HG02610 (cell line): ENCODE measurements around the gene PRKACG.
A peak's percentile ranks its signal among the peaks of the same experiment; 100 is the strongest.

Experiments
- ATAC-seq: cut with Tn5 transposase; IDR thresholded peaks from one replicate; pipeline ENCODE4 v1.9.1; 2021; ENCODE audit warnings: mild to moderate bottlenecking, moderate library complexity; ENCODE audit not compliant: unreplicated experiment

Gene PRKACG

GRCh38 chr9:68983522-68984424 lies 30.1 kb downstream of the PRKACG start:
- peak; percentile 36 for ATAC-seq

- ATAC-seq: peak; percentile 22
Measured at GRCh38 chr9:68983008-68983411, 30.9 kb downstream of the PRKACG start.

DNA sequence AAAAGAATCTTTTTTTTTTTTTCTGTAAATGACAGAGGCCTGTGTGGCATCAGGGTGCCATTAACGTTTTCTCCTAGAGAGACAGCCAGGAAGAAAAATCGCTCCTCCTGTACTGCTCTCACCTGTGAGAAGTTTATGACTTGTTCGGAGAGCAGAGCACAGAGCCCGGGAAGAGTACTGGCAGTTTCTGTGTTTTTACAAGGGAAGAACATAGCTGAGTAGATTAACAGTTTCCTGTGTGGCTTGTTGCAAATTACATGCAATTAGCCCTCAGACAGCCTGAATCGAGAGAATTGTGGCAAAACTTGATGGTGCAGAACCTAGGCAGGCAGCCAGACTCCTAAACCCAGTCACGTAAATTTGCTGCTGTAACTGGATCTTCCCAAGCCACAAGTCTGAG lies 32.1 kb downstream of the PRKACG start:
- peak; percentile 64 for ATAC-seq

DNA sequence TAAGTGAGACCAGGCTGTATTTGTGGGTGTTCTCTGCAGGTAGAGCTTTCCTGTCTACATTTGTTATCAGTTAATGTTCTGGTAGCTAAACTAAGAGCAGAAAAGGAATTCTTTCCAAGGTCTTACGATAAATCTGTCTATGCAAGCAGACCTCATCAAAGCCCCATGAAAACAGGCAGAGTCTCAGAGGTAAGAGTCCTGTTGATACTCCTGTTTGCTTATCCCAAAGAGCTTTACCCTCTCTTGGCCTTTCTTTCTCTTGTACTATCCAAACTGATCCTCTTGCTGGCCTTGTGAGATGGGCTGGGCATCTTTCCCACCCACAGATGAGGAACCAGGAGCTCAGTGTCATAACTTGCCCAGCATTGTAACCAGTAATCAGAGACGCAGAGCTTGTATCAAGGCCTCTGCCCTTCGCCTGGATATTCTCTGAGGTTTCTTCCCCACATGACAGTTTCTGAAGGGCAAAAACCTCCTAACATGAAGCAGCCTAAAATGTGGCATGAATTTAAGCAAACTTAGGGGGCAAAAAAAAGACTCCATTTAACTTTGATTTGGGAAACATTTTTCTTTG lies 33.5 kb downstream of the PRKACG start:
- ATAC-seq: no peak

DNA sequence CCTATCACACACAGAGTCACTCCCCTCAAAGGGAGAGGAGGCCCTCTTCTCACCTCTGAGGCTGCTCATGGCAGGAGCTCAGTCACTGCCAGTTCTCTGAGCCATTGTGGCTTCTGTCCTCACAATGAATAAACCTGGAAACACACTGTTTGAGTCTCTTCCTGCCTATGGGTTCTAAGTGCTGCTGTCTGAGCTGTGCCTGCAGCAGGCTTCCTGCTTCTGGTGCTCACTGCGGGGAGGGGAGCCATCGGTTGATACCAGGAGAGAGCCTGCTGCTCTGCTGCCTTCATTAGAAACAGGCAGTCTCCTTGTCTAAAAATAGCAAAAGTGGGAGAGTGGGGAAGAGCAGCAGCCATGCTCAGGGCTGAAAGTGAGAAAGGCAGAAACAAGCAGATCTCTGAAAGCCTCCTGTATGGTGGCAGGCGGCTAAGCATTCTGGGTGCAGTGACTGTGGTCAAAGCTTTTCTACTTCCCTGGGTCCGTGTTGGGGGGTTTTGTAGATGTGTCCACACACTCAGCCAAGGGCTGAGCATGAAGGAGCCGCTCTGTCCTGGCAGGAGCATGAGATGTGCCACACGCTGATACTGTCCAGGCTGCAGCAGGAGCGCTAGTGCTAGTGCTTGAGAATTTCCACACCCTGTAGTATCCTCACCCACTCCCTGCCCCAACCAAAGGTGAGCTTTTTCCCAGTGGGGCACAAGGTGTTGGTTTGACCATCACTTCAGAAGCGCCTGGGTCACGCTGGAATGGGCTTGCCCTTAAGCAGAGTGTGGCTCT lies 34.2 kb downstream of the PRKACG start:
- peak; percentile 26 for ATAC-seq

GRCh38 chr9:68978501-68978900 lies 35.4 kb downstream of the PRKACG start:
- no peak for ATAC-seq

DNA sequence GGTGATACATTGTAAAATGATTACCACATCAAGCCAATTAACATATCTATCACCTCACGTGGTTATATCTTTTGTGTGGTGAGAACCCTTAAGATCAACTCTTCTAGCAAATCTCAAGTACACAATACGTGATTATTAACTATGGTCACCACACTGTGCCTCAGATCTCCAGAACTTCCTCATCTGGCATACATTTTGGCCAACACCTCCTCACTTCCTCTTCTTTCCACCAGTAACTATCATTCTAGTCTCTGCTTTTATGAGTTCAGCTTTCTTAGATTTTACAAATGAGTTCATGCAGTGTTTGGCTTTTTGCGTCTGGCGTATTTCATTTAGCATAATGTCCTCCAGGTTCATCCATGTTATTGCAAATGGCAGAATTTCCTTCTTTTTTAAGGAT lies 35.8 kb downstream of the PRKACG start:
- no peak for ATAC-seq

- ATAC-seq: no peak
Measured at GRCh38 chr9:68975365-68976043, 38.4 kb downstream of the PRKACG start.

DNA sequence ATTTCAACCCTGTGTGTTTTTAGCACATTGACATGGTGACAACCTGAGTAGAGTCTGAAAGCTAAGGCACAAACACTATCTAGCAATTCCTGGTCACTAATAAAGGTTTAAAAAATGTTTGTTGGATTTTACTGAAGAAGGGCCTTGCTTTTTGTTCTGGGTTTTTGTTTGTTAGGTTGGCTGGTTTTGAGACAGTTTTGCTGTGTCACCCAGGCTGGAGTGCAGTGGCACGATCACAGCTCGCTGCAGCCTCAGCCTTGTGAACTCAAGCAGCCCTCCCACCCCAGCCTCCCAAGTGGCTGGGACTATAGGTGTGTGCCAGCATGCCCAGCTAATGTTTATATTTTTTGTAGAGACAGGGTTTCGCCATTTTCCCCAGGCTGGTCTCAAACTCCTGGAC lies 39.0 kb downstream of the PRKACG start:
- ATAC-seq: no peak

DNA sequence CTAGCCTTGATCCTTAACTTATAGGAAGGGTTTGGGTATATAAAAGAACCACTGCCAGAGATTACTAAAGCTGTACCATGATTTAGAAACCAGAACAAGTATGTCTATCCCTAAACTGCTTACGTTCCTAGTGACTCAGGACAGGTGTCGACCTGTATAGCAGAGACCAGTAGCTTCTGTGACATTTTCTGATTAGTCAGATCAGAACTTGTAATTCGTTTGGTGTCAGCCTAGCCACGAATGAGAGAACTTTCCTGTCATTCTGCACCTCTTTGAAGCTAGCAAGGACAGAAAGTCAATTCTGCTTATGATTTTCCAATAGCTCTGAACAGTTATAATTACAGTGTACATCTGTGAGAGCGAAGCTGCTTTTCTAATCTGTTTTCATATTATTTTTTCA lies 39.5 kb downstream of the PRKACG start:
- ATAC-seq: peak; percentile 96

DNA sequence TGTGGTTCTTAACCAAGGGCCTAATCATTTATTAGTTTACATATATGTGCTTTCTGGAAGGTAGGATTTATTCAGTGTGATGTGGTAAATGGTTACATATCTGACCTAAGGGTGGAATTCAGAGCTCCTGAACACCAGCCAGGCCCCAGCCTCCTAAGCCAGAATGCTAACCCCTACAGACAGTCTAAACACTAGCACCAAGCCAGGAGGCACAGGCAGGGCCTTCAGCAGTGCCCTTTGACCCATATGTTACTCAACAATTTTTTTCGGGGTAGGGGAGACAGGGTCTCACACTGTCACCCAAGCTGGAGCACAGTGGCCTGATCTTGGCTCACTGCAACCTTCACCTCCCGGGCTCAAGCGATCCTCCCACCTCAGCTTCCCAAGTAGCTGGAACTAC lies 40.3 kb downstream of the PRKACG start:
- no peak for ATAC-seq

DNA sequence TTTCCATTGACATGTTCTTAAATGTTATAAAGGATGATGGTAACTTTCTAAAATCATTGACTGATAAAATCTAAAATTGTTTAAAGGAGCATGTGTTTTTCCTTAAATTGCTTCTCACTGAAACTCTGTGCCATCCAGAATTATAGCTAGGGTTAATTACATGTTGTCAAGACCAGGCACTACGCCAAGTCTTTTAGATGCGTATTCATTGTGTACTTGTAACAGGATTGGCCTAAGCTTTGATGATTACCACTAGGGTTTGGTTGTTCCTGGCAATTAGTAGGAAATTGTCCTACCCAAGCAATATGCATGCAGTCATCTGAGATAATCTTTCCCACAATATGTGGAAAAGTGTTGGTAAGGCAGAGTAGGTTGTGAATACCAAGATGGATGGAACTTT lies 43.8 kb downstream of the PRKACG start:
- no peak for ATAC-seq

- no peak for ATAC-seq
Measured at GRCh38 chr9:68969538-68969937, 44.4 kb downstream of the PRKACG start.

DNA sequence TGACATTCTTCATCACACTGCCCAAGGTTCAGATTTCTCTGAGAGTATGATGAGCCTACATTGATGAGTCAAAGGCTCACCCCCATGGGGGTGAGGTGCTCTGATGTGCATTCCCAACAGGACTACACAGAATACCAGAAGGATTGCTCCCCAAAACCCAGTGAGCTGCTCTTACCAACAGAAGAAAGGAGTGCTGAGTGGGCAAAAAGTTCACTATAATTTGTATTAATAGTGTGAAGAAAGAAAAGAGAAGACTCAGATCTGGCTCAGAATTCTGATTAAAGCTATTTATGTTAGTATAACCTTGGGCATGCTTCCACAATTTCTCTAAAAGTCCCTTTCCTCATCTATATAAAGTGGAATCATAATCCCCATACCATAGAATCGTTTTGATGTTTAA lies 46.1 kb downstream of the PRKACG start:
- no peak for ATAC-seq

GRCh38 chr9:68966496-68966944 lies 47.4 kb downstream of the PRKACG start:
- peak; percentile 84 for ATAC-seq

DNA sequence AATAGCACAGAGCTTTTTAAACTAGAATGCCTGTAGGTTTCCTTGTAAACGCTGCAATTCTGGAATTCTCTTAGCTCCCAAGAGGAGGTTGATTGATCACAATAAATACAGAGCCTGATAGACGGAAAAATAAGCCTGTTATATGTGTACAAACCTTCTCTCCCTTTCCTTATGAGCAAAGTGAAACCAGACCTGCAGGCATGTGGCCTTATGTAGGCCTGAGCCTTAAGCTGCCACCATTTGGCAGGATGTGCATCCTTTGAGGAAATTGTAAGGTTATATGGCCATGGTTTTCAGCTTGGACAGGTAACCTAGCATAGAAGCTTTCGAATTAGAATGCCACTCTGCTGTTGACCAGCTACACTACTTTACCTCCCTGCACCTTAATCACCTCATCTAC lies 49.1 kb downstream of the PRKACG start:
- no peak for ATAC-seq

- no peak for ATAC-seq
Measured at GRCh38 chr9:68964102-68964541, 49.8 kb downstream of the PRKACG start.

GRCh38 chr9:68963416-68963815 lies 50.5 kb downstream of the PRKACG start:
- ATAC-seq: no peak
